H9 (cell line): ENCODE data around the gene LSS. TPM values are rescaled to one million over a fixed set of nuclear protein-coding genes. Genes with fewer than 3 reads are reported as not detected.

ENCODE experiments used
- DNase-seq: peaks from one replicate; pipeline ENCODE4 v3.0.0-alpha.2; 2017
- H2AFZ ChIP-seq: one replicate; pipeline ENCODE4 v1.6.1; 2013; ENCODE audit warnings: mild to moderate bottlenecking, low read length, control low read depth, moderate library complexity
- H2AK5ac ChIP-seq: 2 replicates; pipeline ENCODE4 v1.6.1; 2013; ENCODE audit warnings: low read length, control low read depth, mixed read lengths; ENCODE audit not compliant: insufficient read length
- H2BK120ac ChIP-seq: one replicate; pipeline ENCODE4 v1.6.1; 2013; ENCODE audit warnings: low read depth, mild to moderate bottlenecking, low read length, control low read depth, inconsistent platforms; ENCODE audit not compliant: poor library complexity, severe bottlenecking
- H2BK12ac ChIP-seq: 2 replicates; pipeline ENCODE4 v1.6.1; 2013; ENCODE audit warnings: low read length, control low read depth, mixed read lengths, low read depth; ENCODE audit not compliant: insufficient read length
- H2BK15ac ChIP-seq: 2 replicates; pipeline ENCODE4 v1.6.1; 2013; ENCODE audit warnings: low read depth, low read length, control low read depth
- H2BK20ac ChIP-seq: one replicate; pipeline ENCODE4 v1.6.1; 2013; ENCODE audit warnings: low read depth, mild to moderate bottlenecking, low read length, control low read depth, inconsistent platforms; ENCODE audit not compliant: poor library complexity, severe bottlenecking
- H2BK5ac ChIP-seq: 2 replicates; pipeline ENCODE4 v1.6.1; 2013; ENCODE audit warnings: low read length, control low read depth, mixed read lengths; ENCODE audit not compliant: insufficient read length
- H3K14ac ChIP-seq: 2 replicates; pipeline ENCODE4 v1.6.1; 2013; ENCODE audit warnings: low read length, control low read depth; ENCODE audit not compliant: insufficient read depth
- H3K18ac ChIP-seq: 2 replicates; pipeline ENCODE4 v1.6.1; 2013; ENCODE audit warnings: low read depth, mild to moderate bottlenecking, mixed read lengths, low read length, control low read depth; ENCODE audit not compliant: insufficient read length
- H3K23ac ChIP-seq: 2 replicates; pipeline ENCODE4 v1.6.1; 2013; ENCODE audit warnings: low read length, control low read depth, mixed read lengths, low read depth; ENCODE audit not compliant: insufficient read length
- H3K23me2 ChIP-seq: 2 replicates; pipeline ENCODE4 v1.6.1; 2013; ENCODE audit warnings: low read depth, mild to moderate bottlenecking, mixed read lengths, low read length, control low read depth; ENCODE audit not compliant: insufficient read length, poor library complexity, severe bottlenecking
- H3K27ac ChIP-seq: 2 replicates; pipeline ENCODE4 v1.5.1; 2013; ENCODE audit warnings: low read length, control low read depth, mixed read lengths, low read depth; ENCODE audit not compliant: insufficient read length
- H3K27me3 ChIP-seq: 2 replicates; pipeline ENCODE4 v1.6.1; 2013; ENCODE audit warnings: low read length, control low read depth, inconsistent platforms; ENCODE audit not compliant: insufficient read depth
- H3K4ac ChIP-seq: 2 replicates; pipeline ENCODE4 v1.6.1; 2013; ENCODE audit warnings: low read depth, mild to moderate bottlenecking, control low read depth, inconsistent platforms, low read length, moderate library complexity
- H3K4me1 ChIP-seq: 2 replicates; pipeline ENCODE4 v1.6.1; 2013; ENCODE audit warnings: low read length, control low read depth, inconsistent platforms; ENCODE audit not compliant: insufficient read depth
- H3K4me2 ChIP-seq: 2 replicates; pipeline ENCODE4 v1.6.1; 2013; ENCODE audit warnings: low read length, control low read depth, mixed read lengths; ENCODE audit not compliant: insufficient read length, insufficient read depth
- H3K56ac ChIP-seq: 2 replicates; pipeline ENCODE4 v1.6.1; 2013; ENCODE audit warnings: low read depth, mild to moderate bottlenecking, mixed read lengths, low read length, control low read depth; ENCODE audit not compliant: insufficient read length
- H3K79me1 ChIP-seq: 2 replicates; pipeline ENCODE4 v1.6.1; 2013; ENCODE audit warnings: low read depth, mild to moderate bottlenecking, moderate library complexity, low read length, control low read depth, inconsistent platforms; ENCODE audit not compliant: insufficient read depth, poor library complexity, severe bottlenecking
- H3K79me2 ChIP-seq: 2 replicates; pipeline ENCODE4 v1.6.1; 2013; ENCODE audit warnings: low read length, control low read depth, inconsistent platforms; ENCODE audit not compliant: insufficient read depth
- H3K9ac ChIP-seq: 2 replicates; pipeline ENCODE4 v1.6.1; 2013; ENCODE audit warnings: low read length, control low read depth, mixed read lengths; ENCODE audit not compliant: insufficient read length; ENCODE audit errors: extremely low read depth
- H3K9me3 ChIP-seq: one replicate; pipeline ENCODE4 v1.6.1; 2013; ENCODE audit warnings: low read depth, low read length, inconsistent platforms; ENCODE audit not compliant: control insufficient read depth
- H3T11ph ChIP-seq: one replicate; pipeline ENCODE4 v1.6.1; 2013; ENCODE audit warnings: mild to moderate bottlenecking, low read length, control low read depth, inconsistent platforms
- H4K20me1 ChIP-seq: one replicate; pipeline ENCODE4 v1.6.1; 2013; ENCODE audit not compliant: control insufficient read depth, insufficient read length, insufficient read depth
- H4K5ac ChIP-seq: 2 replicates; pipeline ENCODE4 v1.6.1; 2013; ENCODE audit warnings: low read depth, mild to moderate bottlenecking, mixed read lengths, low read length, control low read depth; ENCODE audit not compliant: insufficient read length
- H4K8ac ChIP-seq: replicated peaks from 2 replicates; pipeline ENCODE4 v1.6.1; 2013; ENCODE audit warnings: low read length, control low read depth, mixed read lengths, low read depth; ENCODE audit not compliant: insufficient read length
- H4K91ac ChIP-seq: 2 replicates; pipeline ENCODE4 v1.6.1; 2013; ENCODE audit warnings: low read depth, mild to moderate bottlenecking, moderate library complexity, mixed read lengths, low read length, control low read depth; ENCODE audit not compliant: insufficient read length
- H3K27ac Mint-ChIP-seq, 3 experiments: 2 replicates in 2 of 3; 3 replicates in 1 of 3; pipeline ENCODE4 v1.8.0; 2020 to 2021; ENCODE audit warnings: mixed read lengths in 3 of 3, mild to moderate bottlenecking in 1 of 3, moderate library complexity in 1 of 3
- H3K27me3 Mint-ChIP-seq: 2 replicates; pipeline ENCODE4 v1.8.0; 2021; ENCODE audit warnings: low read depth, mild to moderate bottlenecking, moderate library complexity, mixed read lengths
- H3K36me3 Mint-ChIP-seq, 3 experiments: 2 replicates in 2 of 3; 3 replicates in 1 of 3; pipeline ENCODE4 v1.8.0; 2020 to 2021; ENCODE audit warnings: low read depth in 3 of 3, mixed read lengths in 3 of 3; ENCODE audit not compliant: insufficient read depth in 1 of 3
- H3K4me1 Mint-ChIP-seq, 2 experiments: 2 replicates each; pipeline ENCODE4 v1.8.0; 2020; ENCODE audit warnings: mixed read lengths in 2 of 2
- H3K4me3 Mint-ChIP-seq, 2 experiments: 2 replicates in 1 of 2; 3 replicates in 1 of 2; pipeline ENCODE4 v1.8.0; 2020 to 2021; ENCODE audit warnings: mild to moderate bottlenecking in 2 of 2, mixed read lengths in 2 of 2, moderate library complexity in 1 of 2
- H3K9me3 Mint-ChIP-seq, 2 experiments: 2 replicates in 1 of 2; 3 replicates in 1 of 2; pipeline ENCODE4 v1.8.0; 2020; ENCODE audit warnings: mild to moderate bottlenecking in 2 of 2, mixed read lengths in 2 of 2, moderate library complexity in 1 of 2
- CTCF ChIP-seq: fragments of 200-600 bp; sonication (generic); conservative IDR thresholded peaks from 3 replicates; pipeline ENCODE4 v1.8.0; 2021; ENCODE audit warnings: antibody characterized with exemption, mild to moderate bottlenecking
- WGBS: extraction: QIAGEN DNeasy Blood & Tissue Kit; methylation state at CpG from one replicate; pipeline ENCODE4 v1.1.7; 2013; ENCODE audit warnings: missing lambda C conversion rate, low lambda C conversion rate, mixed read lengths; ENCODE audit not compliant: insufficient read length; ENCODE audit errors: extremely low coverage; 5-methylcytosine and 5-hydroxymethylcytosine counted together
- total RNA-seq: library from RNA; stranded (reverse); gene quantifications from 2 replicates; pipeline ENCODE4 v1.2.1, GENCODE V29; 2021

Gene LSS
- total RNA-seq, 1 experiment from 2014 or later: 69.2 TPM

GRCh38 chr21:46250146-46250725 lies 21.7 kb upstream of the LSS start:
- Histone ChIP-seq H3K4ac (no peak overlapping the region), H3T11ph (no peak overlapping the region), H3K14ac (no peak overlapping the region), H2BK5ac (no peak overlapping the region), H3K4me2 (no peak overlapping the region), H2AFZ (no peak overlapping the region), H2BK15ac (no peak overlapping the region), H3K9ac (no peak overlapping the region), H3K23ac (no peak overlapping the region), H3K56ac (no peak overlapping the region), H2BK20ac (no peak overlapping the region), H4K91ac (no peak overlapping the region), H3K9me3 (no peaks in the 10 kb centered on the region), H4K5ac (no peak overlapping the region), H3K27me3 (no peaks in the 10 kb centered on the region), H3K4me1 (no peaks in the 10 kb centered on the region), H2AK5ac (no peak overlapping the region), H3K79me2 (no peaks in the 10 kb centered on the region), H3K18ac (no peak overlapping the region), H3K79me1 (no peaks in the 10 kb centered on the region), H4K20me1 (no peaks in the 10 kb centered on the region), H3K23me2 (no peaks in the 10 kb centered on the region), H2BK120ac (no peak overlapping the region), H2BK12ac (no peak overlapping the region), H3K27ac (no peak overlapping the region), H4K8ac (no peak overlapping the region)
- DNase-seq: no peak
- no peaks in the 10 kb centered on the region for H3K27me3 Mint-ChIP-seq
- H3K4me1 Mint-ChIP-seq: no peaks in the 10 kb centered on the region
- TF ChIP-seq CTCF: no peak
- peak overlapping the region in 1 of 3 experiments; percentile 45; a peak in 2 of 7 replicates for H3K27ac Mint-ChIP-seq
- H3K36me3 Mint-ChIP-seq: peaks cover 58 to 91% (median 83%) of the 10 kb centered on the region in 3 experiments
- WGBS: no CpG with 5 or more reads among the region's 6 CpGs
- no peak overlapping the region for H3K4me3 Mint-ChIP-seq
- H3K9me3 Mint-ChIP-seq: no peaks in the 10 kb centered on the region
